BLaER1 treated with 17β-estradiol and CSF1 and Interleukin-3, amounts not matched to agents 10 nM and 100 nM (cell line): ENCODE results near the gene USP7.

Experiments used
- H3K27ac ChIP-seq, 11 experiments: shearing (Covaris generic); formaldehyde crosslinking; 2 replicates each; pipeline ENCODE4 v1.8.1; 2022
- H3K27me3 ChIP-seq, 11 experiments: shearing (Covaris generic); formaldehyde crosslinking; 2 replicates each; pipeline ENCODE4 v1.8.1; 2022
- H3K36me3 ChIP-seq, 11 experiments: shearing (Covaris generic); formaldehyde crosslinking; 2 replicates each; pipeline ENCODE4 v1.8.1; 2022
- H3K4me1 ChIP-seq, 10 experiments: shearing (Covaris generic); formaldehyde crosslinking; 2 replicates each; pipeline ENCODE4 v1.8.1; 2022
- H3K4me2 ChIP-seq, 11 experiments: shearing (Covaris generic); formaldehyde crosslinking; 2 replicates each; pipeline ENCODE4 v1.8.1; 2022
- H3K4me3 ChIP-seq, 10 experiments: shearing (Covaris generic); formaldehyde crosslinking; 2 replicates each; pipeline ENCODE4 v1.8.1; 2022
- H3K9ac ChIP-seq, 11 experiments: shearing (Covaris generic); formaldehyde crosslinking; 2 replicates each; pipeline ENCODE4 v1.8.1; 2022
- H3K9me3 ChIP-seq, 11 experiments: shearing (Covaris generic); formaldehyde crosslinking; replicated peaks in 1 of 11; 2 replicates each; pipeline ENCODE4 v1.8.1; 2022
- H4K20me1 ChIP-seq, 11 experiments: shearing (Covaris generic); formaldehyde crosslinking; 2 replicates each; pipeline ENCODE4 v1.8.1; 2022
- Cebpa-rat ChIP-seq, 11 experiments: shearing (Covaris generic); IDR thresholded peaks; 2 replicates each; pipeline ENCODE4 v1.8.1; 2022

Gene USP7

GRCh38 chr16:8861563-8862308, 102.0 kb downstream of the USP7 start:
- no peaks in the 10 kb centered on the region for H3K9me3 ChIP-seq
- no peaks in the 10 kb centered on the region for H3K27me3 ChIP-seq
- peak overlapping the region; percentile 29 to 100 (median 99); a peak in 20 of 22 replicates for H3K4me2 ChIP-seq
- peaks cover 14 to 81% (median 45%) of the 10 kb centered on the region in 11 experiments for H3K36me3 ChIP-seq
- H3K4me1 ChIP-seq: peaks cover 70 to 100% (median 98%) of the 10 kb centered on the region in 10 experiments
- H3K27ac ChIP-seq: peak overlapping the region in 9 of 11 experiments; percentile 25 to 95 (median 42); a peak in 13 of 22 replicates
- no peak for TF ChIP-seq Cebpa-rat (IDR thresholded peaks at IDR 0.05)
- no peak overlapping the region for H3K4me3 ChIP-seq
- peaks cover 82 to 100% (median 93%) of the 10 kb centered on the region in 11 experiments for H4K20me1 ChIP-seq
- peak overlapping the region in 8 of 11 experiments; percentile 5 to 60 (median 36); a peak in 9 of 22 replicates for H3K9ac ChIP-seq

- Histone ChIP-seq H3K36me3 (peaks cover 23 to 86% (median 58%) of the 10 kb centered on the region in 11 experiments), H3K4me2 (peak overlapping the region in 10 of 11 experiments; percentile 23 to 100 (median 99); a peak in 18 of 22 replicates), H3K27me3 (no peaks in the 10 kb centered on the region), H3K9me3 (no peaks in the 10 kb centered on the region), H3K27ac (peak overlapping the region in 7 of 11 experiments; percentile 7 to 62 (median 32); a peak in 10 of 22 replicates), H3K9ac (peak overlapping the region in 8 of 11 experiments; percentile 11 to 53 (median 30); a peak in 10 of 22 replicates), H3K4me3 (no peak overlapping the region), H4K20me1 (peaks cover 69 to 100% (median 92%) of the 10 kb centered on the region in 11 experiments), H3K4me1 (peaks cover 69 to 100% (median 100%) of the 10 kb centered on the region in 10 experiments)
- TF ChIP-seq Cebpa-rat (IDR thresholded peaks at IDR 0.05): no peak
Measured at GRCh38 chr16:8859913-8860881, 103.5 kb downstream of the USP7 start.

GRCh38 chr16:8858994-8859912, 104.5 kb downstream of the USP7 start:
- H3K4me1 ChIP-seq: peaks cover 59 to 100% (median 100%) of the 10 kb centered on the region in 10 experiments
- H3K4me3 ChIP-seq: no peak overlapping the region
- H3K27ac ChIP-seq: peak overlapping the region in 8 of 11 experiments; percentile 12 to 62 (median 30); a peak in 11 of 22 replicates
- peak overlapping the region in 9 of 11 experiments; percentile 87 to 100 (median 99); a peak in 17 of 22 replicates for H3K4me2 ChIP-seq
- H3K9ac ChIP-seq: peak overlapping the region in 7 of 11 experiments; percentile 11 to 54 (median 36); a peak in 10 of 22 replicates
- TF ChIP-seq Cebpa-rat (IDR thresholded peaks at IDR 0.05): no peak
- no peaks in the 10 kb centered on the region for H3K27me3 ChIP-seq
- peaks cover 60 to 100% (median 90%) of the 10 kb centered on the region in 11 experiments for H4K20me1 ChIP-seq
- peaks cover 33 to 89% (median 67%) of the 10 kb centered on the region in 11 experiments for H3K36me3 ChIP-seq
- H3K9me3 ChIP-seq: no peaks in the 10 kb centered on the region

GRCh38 chr16:8855972-8856371, 107.7 kb downstream of the USP7 start:
- no peak for TF ChIP-seq Cebpa-rat (IDR thresholded peaks at IDR 0.05)
- Histone ChIP-seq H3K36me3 (peaks cover 51 to 96% (median 87%) of the 10 kb centered on the region in 11 experiments), H3K4me1 (peaks cover 54 to 100% (median 100%) of the 10 kb centered on the region in 10 experiments), H3K27ac (peak overlapping the region in 10 of 11 experiments; percentile 36 to 80 (median 64); a peak in 19 of 22 replicates), H3K9ac (peak overlapping the region in 9 of 11 experiments; percentile 25 to 73 (median 62); a peak in 13 of 22 replicates), H3K9me3 (no peaks in the 10 kb centered on the region), H3K4me3 (peak overlapping the region in 3 of 10 experiments; percentile 32 to 50 (median 38); a peak in 3 of 20 replicates), H3K4me2 (peak overlapping the region; percentile 85 to 100 (median 98)), H4K20me1 (peaks cover 27 to 98% (median 87%) of the 10 kb centered on the region in 11 experiments; a peak in 21 of 22 replicates), H3K27me3 (no peaks in the 10 kb centered on the region; a peak in 1 of 22 replicates)

GRCh38 chr16:8855051-8855786, 108.5 kb downstream of the USP7 start:
- Histone ChIP-seq H3K4me2 (peak overlapping the region in 10 of 11 experiments; percentile 87 to 100 (median 98); a peak in 19 of 22 replicates), H3K9me3 (no peaks in the 10 kb centered on the region), H3K4me3 (no peak overlapping the region), H4K20me1 (peaks cover 21 to 98% (median 84%) of the 10 kb centered on the region in 11 experiments; a peak in 21 of 22 replicates), H3K4me1 (peaks cover 62 to 100% (median 100%) of the 10 kb centered on the region in 10 experiments), H3K27me3 (no peaks in the 10 kb centered on the region; a peak in 1 of 22 replicates), H3K9ac (peak overlapping the region in 6 of 11 experiments; percentile 56 to 73 (median 66); a peak in 8 of 22 replicates), H3K36me3 (peaks cover 51 to 94% (median 86%) of the 10 kb centered on the region in 11 experiments), H3K27ac (peak overlapping the region in 10 of 11 experiments; percentile 36 to 80 (median 64); a peak in 19 of 22 replicates)
- TF ChIP-seq Cebpa-rat (IDR thresholded peaks at IDR 0.05): no peak

GRCh38 chr16:8854298-8854948, 109.3 kb downstream of the USP7 start:
- no peak for TF ChIP-seq Cebpa-rat (IDR thresholded peaks at IDR 0.05)
- Histone ChIP-seq H3K4me1 (peaks cover 69 to 100% (median 100%) of the 10 kb centered on the region in 10 experiments), H3K9me3 (no peaks in the 10 kb centered on the region), H4K20me1 (peaks cover 13 to 98% (median 84%) of the 10 kb centered on the region in 11 experiments; a peak in 21 of 22 replicates), H3K4me2 (peak overlapping the region in 9 of 11 experiments; percentile 12 to 100 (median 99); a peak in 16 of 22 replicates), H3K36me3 (peaks cover 51 to 94% (median 86%) of the 10 kb centered on the region in 11 experiments), H3K27ac (peak overlapping the region in 7 of 11 experiments; percentile 32 to 80 (median 70); a peak in 8 of 22 replicates), H3K4me3 (no peak overlapping the region), H3K27me3 (no peaks in the 10 kb centered on the region; a peak in 1 of 22 replicates), H3K9ac (peak overlapping the region in 1 of 11 experiments; percentile 35; a peak in 1 of 22 replicates)
